Subcutaneous adipose tissue (tissue), 4 donors: Measurements from ENCODE around the gene SDSL. TPM values are rescaled to one million over a fixed set of nuclear protein-coding genes. Genes with fewer than 3 reads are reported as not detected.

Experiments used
- CTCF ChIP-seq: fragments of 450-650 bp; IDR thresholded peaks from one replicate; pipeline ENCODE4 v1.5.1; 2016; ENCODE audit warnings: low read depth, mild to moderate bottlenecking, control low read depth, antibody characterized with exemption, moderate library complexity
- total RNA-seq, 4 donors: library from RNA; depleted of rRNA; stranded (reverse); fragments of >200 nt; gene quantifications; one replicate each; pipeline ENCODE4 v1.1.0, GENCODE V29; 2016

Gene SDSL
- total RNA-seq, 4 donors from 2014 or later, result 2.9 to 12.1 (median 6.3) TPM

DNA sequence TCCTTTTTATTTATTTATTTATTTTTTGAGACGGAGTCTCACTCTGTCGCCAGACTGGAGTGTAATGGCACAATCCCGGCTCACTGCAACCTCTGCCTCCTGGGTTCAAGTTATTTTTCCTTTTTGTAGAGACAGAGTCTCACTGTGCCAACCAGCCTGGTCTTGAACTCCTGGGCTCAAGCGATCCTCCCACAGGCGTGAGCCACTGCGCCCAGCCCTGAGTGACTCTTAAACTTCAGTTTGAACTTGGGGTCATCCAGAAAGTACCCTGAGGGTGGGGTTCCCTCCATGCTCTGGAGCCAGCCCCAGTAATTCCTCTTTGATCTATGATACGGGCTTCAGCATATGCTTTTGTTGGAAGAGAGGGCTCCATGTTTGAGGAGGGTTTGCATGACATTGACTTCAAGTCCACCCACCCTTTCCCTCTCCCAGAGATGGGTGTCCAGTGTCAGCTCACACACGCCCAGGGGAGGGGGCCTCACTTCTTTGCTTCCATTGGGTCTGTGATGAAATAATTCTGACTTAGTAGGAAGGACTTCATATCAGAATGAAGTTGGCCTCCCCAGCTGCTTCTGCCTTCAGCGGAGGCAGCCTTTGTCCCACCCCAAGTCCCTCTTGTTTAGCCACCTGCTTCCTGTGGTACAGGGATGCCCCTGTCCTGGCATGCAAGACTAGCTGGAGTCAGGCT, 30.4 kb upstream of the SDSL start:
- no peak for TF ChIP-seq CTCF

DNA sequence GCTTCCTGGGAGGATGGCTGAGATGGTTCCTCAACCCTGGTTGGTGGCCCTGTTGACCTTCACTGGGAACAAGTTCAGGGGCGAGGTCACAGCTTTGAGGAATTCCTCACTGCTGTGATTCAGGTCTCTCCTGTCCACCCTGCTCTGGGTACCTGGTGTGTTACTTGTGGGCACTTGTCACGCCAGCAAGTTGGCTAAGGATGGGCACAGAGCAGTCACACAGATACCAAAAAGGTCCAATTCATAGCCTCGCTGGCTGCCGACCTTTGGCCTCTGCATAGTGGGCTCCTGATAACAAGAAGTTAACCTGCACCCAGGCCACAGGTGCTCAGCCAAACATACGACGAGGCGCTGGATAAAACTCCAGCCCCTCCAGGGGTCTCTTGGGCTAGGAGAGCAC, 29.7 kb upstream of the SDSL start:
- TF ChIP-seq CTCF, result no peak

DNA sequence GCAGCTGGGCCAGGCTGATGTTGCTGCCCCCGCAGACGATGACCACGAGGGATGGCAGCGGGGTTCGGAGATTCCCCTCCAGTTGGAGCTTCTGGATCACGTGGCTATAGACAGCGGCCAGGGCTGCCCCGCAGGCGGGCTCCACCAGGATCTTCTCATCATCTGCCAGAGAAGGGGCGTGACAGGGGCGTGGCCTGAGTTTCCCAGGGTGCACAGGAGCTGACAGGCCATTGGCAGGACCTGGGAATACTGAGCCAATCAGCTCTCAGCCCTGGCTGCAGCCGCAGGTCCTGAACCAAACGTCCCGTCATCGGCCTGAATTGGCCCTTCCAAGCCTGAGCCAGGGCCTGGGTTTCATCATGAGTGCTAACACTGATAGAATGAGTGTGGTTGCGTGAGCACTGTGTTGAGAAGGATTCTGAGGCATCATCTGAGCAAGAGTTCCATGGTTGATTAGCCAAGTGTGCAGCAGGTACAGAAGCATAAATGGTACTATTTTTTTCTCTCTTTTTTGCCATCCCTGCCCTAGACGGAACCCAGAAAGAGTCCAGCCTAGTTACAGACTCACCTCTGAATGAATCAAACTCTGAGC, 29.1 kb upstream of the SDSL start:
- TF ChIP-seq CTCF, result no peak

GRCh38 chr12:113393749-113394148, 28.4 kb upstream of the SDSL start:
- TF ChIP-seq CTCF, result no peak

DNA sequence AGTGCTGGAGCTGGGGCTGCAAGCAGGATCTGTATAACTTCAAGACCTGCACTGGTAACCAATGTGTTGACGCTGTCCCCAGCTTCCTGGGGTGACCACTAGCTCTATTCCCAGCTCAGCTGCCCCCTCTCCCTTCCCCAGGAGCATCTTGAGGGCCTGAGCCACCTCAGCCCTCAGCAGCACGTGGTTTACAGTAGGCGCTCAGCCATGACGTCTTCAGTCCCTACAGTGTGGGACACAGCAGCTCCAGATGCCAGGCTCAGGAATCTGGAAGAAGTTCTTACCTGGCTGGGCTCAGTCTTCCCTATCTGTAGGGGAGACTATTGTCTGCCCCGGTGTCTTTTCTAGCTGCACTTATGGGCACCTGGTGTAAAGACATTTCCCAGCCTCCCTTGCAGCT, 27.1 kb upstream of the SDSL start:
- no peak for TF ChIP-seq CTCF

DNA sequence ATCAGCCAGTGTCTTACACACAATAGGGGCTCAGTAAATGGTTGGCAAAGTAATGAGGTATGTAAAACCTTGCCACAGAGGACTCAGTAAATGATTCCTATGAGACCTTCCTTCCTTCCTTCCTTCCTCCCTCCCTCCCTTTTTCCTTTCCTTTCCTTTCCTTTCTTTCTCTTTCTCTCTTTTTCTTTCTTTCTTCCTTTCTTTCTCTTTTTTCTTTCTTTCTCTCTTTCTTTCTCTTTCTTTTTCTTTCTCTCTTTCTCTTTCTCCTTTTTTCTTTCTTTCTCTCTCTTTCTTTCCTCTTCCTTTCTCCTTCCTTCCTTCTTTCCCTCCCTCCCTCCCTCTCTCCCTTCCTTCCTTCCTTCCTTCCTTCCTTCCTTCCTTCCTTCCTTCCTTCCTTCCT, 26.0 kb upstream of the SDSL start:
- no peak for TF ChIP-seq CTCF

DNA sequence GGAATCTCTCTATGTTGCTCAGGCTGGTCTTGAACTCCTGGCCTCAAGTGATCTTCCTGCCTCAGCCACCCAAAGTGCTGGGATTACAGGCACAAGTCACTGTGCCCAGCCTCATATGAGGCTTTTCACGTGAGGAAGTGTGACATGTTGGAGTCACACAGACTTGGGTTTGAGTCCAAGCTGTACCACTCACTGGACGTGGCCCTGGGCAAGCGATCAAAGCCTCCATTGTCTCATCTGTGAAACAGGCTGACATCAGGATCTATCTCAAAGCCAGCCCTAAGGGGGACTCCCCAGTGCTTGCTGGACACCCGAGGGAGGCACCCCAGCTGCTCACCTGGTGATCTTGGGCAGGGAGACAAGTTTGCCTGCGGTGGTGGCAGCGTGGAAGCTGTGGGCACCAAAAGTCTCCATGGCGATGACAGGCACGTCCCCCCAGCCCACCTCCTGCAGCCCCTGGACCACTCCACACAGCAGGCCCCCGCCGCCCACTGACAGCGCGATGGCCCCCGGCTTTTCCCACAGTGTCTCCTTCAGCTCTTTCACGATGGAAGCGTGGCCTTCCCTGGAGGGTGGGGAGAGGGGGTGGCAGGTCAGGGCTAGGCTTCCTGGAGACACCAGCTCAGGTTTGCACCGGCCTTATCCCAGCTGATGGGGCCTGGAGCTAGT, 25.2 kb upstream of the SDSL start:
- no peak for TF ChIP-seq CTCF
